H9 (cell line): ENCODE data around the gene N4BP2. TPM values are rescaled to one million over a fixed set of nuclear protein-coding genes. Genes with fewer than 3 reads are reported as not detected.
"Not testable (repeated sequence)": the region's sequence is repeated elsewhere in the genome, so short reads cannot be mapped to it uniquely, and the experiment has no call there.

Experiments used
- DNase-seq: peaks from one replicate; pipeline ENCODE4 v3.0.0-alpha.2; 2017
- H2AFZ ChIP-seq: one replicate; pipeline ENCODE4 v1.6.1; 2013; ENCODE audit warnings: mild to moderate bottlenecking, low read length, control low read depth, moderate library complexity
- H2AK5ac ChIP-seq: 2 replicates; pipeline ENCODE4 v1.6.1; 2013; ENCODE audit warnings: low read length, control low read depth, mixed read lengths; ENCODE audit not compliant: insufficient read length
- H2BK120ac ChIP-seq: one replicate; pipeline ENCODE4 v1.6.1; 2013; ENCODE audit warnings: low read depth, mild to moderate bottlenecking, low read length, control low read depth, inconsistent platforms; ENCODE audit not compliant: poor library complexity, severe bottlenecking
- H2BK12ac ChIP-seq: 2 replicates; pipeline ENCODE4 v1.6.1; 2013; ENCODE audit warnings: low read length, control low read depth, mixed read lengths, low read depth; ENCODE audit not compliant: insufficient read length
- H2BK15ac ChIP-seq: 2 replicates; pipeline ENCODE4 v1.6.1; 2013; ENCODE audit warnings: low read depth, low read length, control low read depth
- H2BK20ac ChIP-seq: one replicate; pipeline ENCODE4 v1.6.1; 2013; ENCODE audit warnings: low read depth, mild to moderate bottlenecking, low read length, control low read depth, inconsistent platforms; ENCODE audit not compliant: poor library complexity, severe bottlenecking
- H2BK5ac ChIP-seq: 2 replicates; pipeline ENCODE4 v1.6.1; 2013; ENCODE audit warnings: low read length, control low read depth, mixed read lengths; ENCODE audit not compliant: insufficient read length
- H3K14ac ChIP-seq: 2 replicates; pipeline ENCODE4 v1.6.1; 2013; ENCODE audit warnings: low read length, control low read depth; ENCODE audit not compliant: insufficient read depth
- H3K18ac ChIP-seq: 2 replicates; pipeline ENCODE4 v1.6.1; 2013; ENCODE audit warnings: low read depth, mild to moderate bottlenecking, mixed read lengths, low read length, control low read depth; ENCODE audit not compliant: insufficient read length
- H3K23ac ChIP-seq: 2 replicates; pipeline ENCODE4 v1.6.1; 2013; ENCODE audit warnings: low read length, control low read depth, mixed read lengths, low read depth; ENCODE audit not compliant: insufficient read length
- H3K23me2 ChIP-seq: 2 replicates; pipeline ENCODE4 v1.6.1; 2013; ENCODE audit warnings: low read depth, mild to moderate bottlenecking, mixed read lengths, low read length, control low read depth; ENCODE audit not compliant: insufficient read length, poor library complexity, severe bottlenecking
- H3K27ac ChIP-seq: 2 replicates; pipeline ENCODE4 v1.5.1; 2013; ENCODE audit warnings: low read length, control low read depth, mixed read lengths, low read depth; ENCODE audit not compliant: insufficient read length
- H3K27me3 ChIP-seq: 2 replicates; pipeline ENCODE4 v1.6.1; 2013; ENCODE audit warnings: low read length, control low read depth, inconsistent platforms; ENCODE audit not compliant: insufficient read depth
- H3K4ac ChIP-seq: 2 replicates; pipeline ENCODE4 v1.6.1; 2013; ENCODE audit warnings: low read depth, mild to moderate bottlenecking, control low read depth, inconsistent platforms, low read length, moderate library complexity
- H3K4me1 ChIP-seq: 2 replicates; pipeline ENCODE4 v1.6.1; 2013; ENCODE audit warnings: low read length, control low read depth, inconsistent platforms; ENCODE audit not compliant: insufficient read depth
- H3K4me2 ChIP-seq: 2 replicates; pipeline ENCODE4 v1.6.1; 2013; ENCODE audit warnings: low read length, control low read depth, mixed read lengths; ENCODE audit not compliant: insufficient read length, insufficient read depth
- H3K56ac ChIP-seq: 2 replicates; pipeline ENCODE4 v1.6.1; 2013; ENCODE audit warnings: low read depth, mild to moderate bottlenecking, mixed read lengths, low read length, control low read depth; ENCODE audit not compliant: insufficient read length
- H3K79me1 ChIP-seq: 2 replicates; pipeline ENCODE4 v1.6.1; 2013; ENCODE audit warnings: low read depth, mild to moderate bottlenecking, moderate library complexity, low read length, control low read depth, inconsistent platforms; ENCODE audit not compliant: insufficient read depth, poor library complexity, severe bottlenecking
- H3K79me2 ChIP-seq: 2 replicates; pipeline ENCODE4 v1.6.1; 2013; ENCODE audit warnings: low read length, control low read depth, inconsistent platforms; ENCODE audit not compliant: insufficient read depth
- H3K9ac ChIP-seq: 2 replicates; pipeline ENCODE4 v1.6.1; 2013; ENCODE audit warnings: low read length, control low read depth, mixed read lengths; ENCODE audit not compliant: insufficient read length; ENCODE audit errors: extremely low read depth
- H3K9me3 ChIP-seq: one replicate; pipeline ENCODE4 v1.6.1; 2013; ENCODE audit warnings: low read depth, low read length, inconsistent platforms; ENCODE audit not compliant: control insufficient read depth
- H3T11ph ChIP-seq: one replicate; pipeline ENCODE4 v1.6.1; 2013; ENCODE audit warnings: mild to moderate bottlenecking, low read length, control low read depth, inconsistent platforms
- H4K20me1 ChIP-seq: one replicate; pipeline ENCODE4 v1.6.1; 2013; ENCODE audit not compliant: control insufficient read depth, insufficient read length, insufficient read depth
- H4K5ac ChIP-seq: 2 replicates; pipeline ENCODE4 v1.6.1; 2013; ENCODE audit warnings: low read depth, mild to moderate bottlenecking, mixed read lengths, low read length, control low read depth; ENCODE audit not compliant: insufficient read length
- H4K8ac ChIP-seq: replicated peaks from 2 replicates; pipeline ENCODE4 v1.6.1; 2013; ENCODE audit warnings: low read length, control low read depth, mixed read lengths, low read depth; ENCODE audit not compliant: insufficient read length
- H4K91ac ChIP-seq: 2 replicates; pipeline ENCODE4 v1.6.1; 2013; ENCODE audit warnings: low read depth, mild to moderate bottlenecking, moderate library complexity, mixed read lengths, low read length, control low read depth; ENCODE audit not compliant: insufficient read length
- H3K27ac Mint-ChIP-seq, 3 experiments: 2 replicates in 2 of 3; 3 replicates in 1 of 3; pipeline ENCODE4 v1.8.0; 2020 to 2021; ENCODE audit warnings: mixed read lengths in 3 of 3, mild to moderate bottlenecking in 1 of 3, moderate library complexity in 1 of 3
- H3K27me3 Mint-ChIP-seq: 2 replicates; pipeline ENCODE4 v1.8.0; 2021; ENCODE audit warnings: low read depth, mild to moderate bottlenecking, moderate library complexity, mixed read lengths
- H3K36me3 Mint-ChIP-seq, 3 experiments: 2 replicates in 2 of 3; 3 replicates in 1 of 3; pipeline ENCODE4 v1.8.0; 2020 to 2021; ENCODE audit warnings: low read depth in 3 of 3, mixed read lengths in 3 of 3; ENCODE audit not compliant: insufficient read depth in 1 of 3
- H3K4me1 Mint-ChIP-seq, 2 experiments: 2 replicates each; pipeline ENCODE4 v1.8.0; 2020; ENCODE audit warnings: mixed read lengths in 2 of 2
- H3K4me3 Mint-ChIP-seq, 2 experiments: 2 replicates in 1 of 2; 3 replicates in 1 of 2; pipeline ENCODE4 v1.8.0; 2020 to 2021; ENCODE audit warnings: mild to moderate bottlenecking in 2 of 2, mixed read lengths in 2 of 2, moderate library complexity in 1 of 2
- H3K9me3 Mint-ChIP-seq, 2 experiments: 2 replicates in 1 of 2; 3 replicates in 1 of 2; pipeline ENCODE4 v1.8.0; 2020; ENCODE audit warnings: mild to moderate bottlenecking in 2 of 2, mixed read lengths in 2 of 2, moderate library complexity in 1 of 2
- WGBS: extraction: QIAGEN DNeasy Blood & Tissue Kit; methylation state at CpG from one replicate; pipeline ENCODE4 v1.1.7; 2013; ENCODE audit warnings: missing lambda C conversion rate, low lambda C conversion rate, mixed read lengths; ENCODE audit not compliant: insufficient read length; ENCODE audit errors: extremely low coverage; 5-methylcytosine and 5-hydroxymethylcytosine counted together
- total RNA-seq: library from RNA; stranded (reverse); gene quantifications from 2 replicates; pipeline ENCODE4 v1.2.1, GENCODE V29; 2021
- TF ChIP-seq, protein P1 (sequence below): fragments of 200-600 bp; sonication (generic); conservative IDR thresholded peaks from 3 replicates; pipeline ENCODE4 v1.8.0; 2021; ENCODE audit warnings: antibody characterized with exemption, mild to moderate bottlenecking

The N4BP2 gene
- total RNA-seq, 1 experiment from 2014 or later, result 35.0 TPM

DNA sequence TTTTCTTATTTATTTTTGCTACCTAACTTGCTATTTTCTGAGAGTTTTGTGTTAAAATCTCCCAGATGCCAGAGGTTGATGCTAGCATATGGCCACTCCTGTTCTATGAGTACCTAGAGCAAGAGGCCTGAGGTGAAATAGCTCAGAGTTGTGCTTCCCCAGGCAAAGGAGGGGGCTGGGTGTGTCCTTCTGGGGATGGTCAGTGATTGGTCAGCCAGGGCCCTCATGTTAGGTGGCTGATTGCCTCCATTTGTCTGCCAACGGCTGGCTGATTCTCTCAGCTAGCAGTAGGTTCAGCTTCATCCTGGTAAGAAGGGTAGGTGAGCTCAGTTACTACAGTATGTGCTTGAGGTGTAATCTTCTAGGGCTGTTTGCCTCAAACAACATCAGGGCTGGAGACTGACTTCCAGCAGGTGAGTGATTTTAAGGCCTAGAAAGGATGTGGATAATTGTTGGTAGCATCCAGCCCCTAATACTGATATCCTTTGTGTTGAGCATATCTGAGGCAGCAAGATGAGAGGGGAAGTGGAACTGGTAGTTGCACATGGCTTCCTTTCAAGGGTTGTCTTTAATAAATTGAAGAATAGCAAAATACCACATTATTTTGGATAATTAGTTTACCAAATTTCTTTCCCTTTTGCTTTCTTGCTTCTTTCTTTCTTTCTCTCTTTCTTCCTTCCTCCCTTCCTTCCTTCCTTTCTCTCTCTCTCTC, 77.7 kb downstream of the N4BP2 start:
- H3K23ac ChIP-seq, result no peak overlapping the region
- no peak overlapping the region for H3K27ac Mint-ChIP-seq
- H3K79me1 ChIP-seq, result no peaks in the 10 kb centered on the region
- no peaks in the 10 kb centered on the region for H3K79me2 ChIP-seq
- H3K4ac ChIP-seq, result no peak overlapping the region
- no peak overlapping the region for H3K56ac ChIP-seq
- H3K18ac ChIP-seq, result no peak overlapping the region
- no peaks in the 10 kb centered on the region for H3K4me1 ChIP-seq
- no peak overlapping the region for H4K8ac ChIP-seq
- no peak overlapping the region for H2BK120ac ChIP-seq
- H3K9me3 Mint-ChIP-seq, result no peaks in the 10 kb centered on the region; a peak in 1 of 5 replicates
- no peak overlapping the region for H2BK20ac ChIP-seq
- no CpG with 5 or more reads among the region's 1 CpG for WGBS
- H3K4me3 Mint-ChIP-seq, result no peak overlapping the region
- H3K27me3 Mint-ChIP-seq, result no peaks in the 10 kb centered on the region
- no peaks in the 10 kb centered on the region for H3K23me2 ChIP-seq
- H2AK5ac ChIP-seq, result no peak overlapping the region
- H2BK15ac ChIP-seq, result no peak overlapping the region
- H3K4me2 ChIP-seq, result no peak overlapping the region
- no peak overlapping the region for H2AFZ ChIP-seq
- no peaks in the 10 kb centered on the region for H3K4me1 Mint-ChIP-seq
- H3K27ac ChIP-seq, result no peak overlapping the region
- DNase-seq, result no peak
- no peak overlapping the region for H4K5ac ChIP-seq
- no peak overlapping the region for H2BK5ac ChIP-seq
- no peak overlapping the region for H3K9ac ChIP-seq
- no peak overlapping the region for H2BK12ac ChIP-seq
- no peaks in the 10 kb centered on the region for H3K9me3 ChIP-seq
- no peaks in the 10 kb centered on the region for H3K27me3 ChIP-seq
- TF ChIP-seq, protein P1, sequence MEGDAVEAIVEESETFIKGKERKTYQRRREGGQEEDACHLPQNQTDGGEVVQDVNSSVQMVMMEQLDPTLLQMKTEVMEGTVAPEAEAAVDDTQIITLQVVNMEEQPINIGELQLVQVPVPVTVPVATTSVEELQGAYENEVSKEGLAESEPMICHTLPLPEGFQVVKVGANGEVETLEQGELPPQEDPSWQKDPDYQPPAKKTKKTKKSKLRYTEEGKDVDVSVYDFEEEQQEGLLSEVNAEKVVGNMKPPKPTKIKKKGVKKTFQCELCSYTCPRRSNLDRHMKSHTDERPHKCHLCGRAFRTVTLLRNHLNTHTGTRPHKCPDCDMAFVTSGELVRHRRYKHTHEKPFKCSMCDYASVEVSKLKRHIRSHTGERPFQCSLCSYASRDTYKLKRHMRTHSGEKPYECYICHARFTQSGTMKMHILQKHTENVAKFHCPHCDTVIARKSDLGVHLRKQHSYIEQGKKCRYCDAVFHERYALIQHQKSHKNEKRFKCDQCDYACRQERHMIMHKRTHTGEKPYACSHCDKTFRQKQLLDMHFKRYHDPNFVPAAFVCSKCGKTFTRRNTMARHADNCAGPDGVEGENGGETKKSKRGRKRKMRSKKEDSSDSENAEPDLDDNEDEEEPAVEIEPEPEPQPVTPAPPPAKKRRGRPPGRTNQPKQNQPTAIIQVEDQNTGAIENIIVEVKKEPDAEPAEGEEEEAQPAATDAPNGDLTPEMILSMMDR, result no peak
- H3T11ph ChIP-seq, result no peak overlapping the region
- H4K20me1 ChIP-seq, result no peaks in the 10 kb centered on the region
- no peak overlapping the region for H3K14ac ChIP-seq
- H3K36me3 Mint-ChIP-seq, result peaks cover 29 to 68% (median 51%) of the 10 kb centered on the region in 3 experiments
- no peak overlapping the region for H4K91ac ChIP-seq

GRCh38 chr4:40136202-40136601, 79.6 kb downstream of the N4BP2 start:
- H3K14ac ChIP-seq, H3K79me1 ChIP-seq, DNase-seq, H3K23ac ChIP-seq, H3K4me1 ChIP-seq, H4K5ac ChIP-seq, H3K27ac Mint-ChIP-seq, H3T11ph ChIP-seq, H4K20me1 ChIP-seq, H3K9ac ChIP-seq, H3K9me3 ChIP-seq, H4K8ac ChIP-seq, H3K4me2 ChIP-seq, H3K4ac ChIP-seq, H3K4me3 Mint-ChIP-seq, H3K27me3 Mint-ChIP-seq, H3K23me2 ChIP-seq, H2BK20ac ChIP-seq, H3K79me2 ChIP-seq, H2BK5ac ChIP-seq, H4K91ac ChIP-seq, H3K4me1 Mint-ChIP-seq, H2BK15ac ChIP-seq, H3K27me3 ChIP-seq, H2BK12ac ChIP-seq, H2AFZ ChIP-seq, H2BK120ac ChIP-seq, H3K18ac ChIP-seq, H3K56ac ChIP-seq, H2AK5ac ChIP-seq, H3K9me3 Mint-ChIP-seq, H3K27ac ChIP-seq: not testable (repeated sequence)
- no CpG with 5 or more reads among the region's 9 CpGs for WGBS
- peaks cover 33 to 67% (median 57%) of the 10 kb centered on the region in 3 experiments for H3K36me3 Mint-ChIP-seq
